K562 (cell line): ENCODE results near the gene DALRD3. TPM values are rescaled to one million over a fixed set of nuclear protein-coding genes. Genes with fewer than 3 reads are reported as not detected.

ENCODE experiments used
- BCL6 ChIP-seq: fragments of 250-450 bp; sonication (Bioruptor Pico); IDR thresholded peaks from 2 replicates; pipeline ENCODE4 v1.4.0; 2020
- BCOR ChIP-seq: fragments of 450-650 bp; IDR thresholded peaks from 2 replicates; pipeline ENCODE4 v1.6.1; 2016
- BRCA1 ChIP-seq, 2 experiments: fragments of 450-650 bp in 1 of 2; sonication (generic) in 1 of 2; formaldehyde crosslinking in 1 of 2; IDR thresholded peaks; 2 replicates each; pipeline versions ENCODE4 v1.5.0 to v1.6.1; 2017 to 2020; ENCODE audit warnings: mild to moderate bottlenecking in 1 of 2, missing genetic modification reagents in 1 of 2
- BRD4 ChIP-seq: fragments of 200-600 bp; sonication (generic); IDR thresholded peaks from 2 replicates; pipeline ENCODE4 v1.6.1; 2017; ENCODE audit warnings: inconsistent platforms
- E2F3 ChIP-seq: fragments of 250-450 bp; sonication (Bioruptor Pico); IDR thresholded peaks from 2 replicates; pipeline ENCODE4 v1.4.0; 2020; ENCODE audit warnings: mild to moderate bottlenecking
- FOXA3 ChIP-seq, 2 experiments: fragments of 450-650 bp in 1 of 2; sonication (generic) in 1 of 2; formaldehyde crosslinking; IDR thresholded peaks in 1 of 2; conservative IDR thresholded peaks in 1 of 2; 2 replicates each; pipeline versions ENCODE4 v1.4.0 to v1.8.0; 2020 to 2022; ENCODE audit warnings: mild to moderate bottlenecking in 2 of 2, missing genetic modification reagents in 1 of 2
- HDGF ChIP-seq: fragments of 450-650 bp; IDR thresholded peaks from 2 replicates; pipeline ENCODE4 v1.6.1; 2016
- NR2C2 ChIP-seq, 2 experiments: fragments of 200-800 bp in 1 of 2; sonication (Bioruptor generic) in 1 of 2; sonication (generic) in 1 of 2; formaldehyde crosslinking in 1 of 2; IDR thresholded peaks; 2 replicates each; pipeline versions ENCODE4 v1.6.1 to v1.8.0; 2016 to 2022; ENCODE audit warnings: mild to moderate bottlenecking in 1 of 2, missing compliant biosample characterization in 1 of 2, missing genetic modification characterization in 1 of 2, missing genetic modification reagents in 1 of 2
- PHB2 ChIP-seq: fragments of 450-650 bp; IDR thresholded peaks from 2 replicates; pipeline ENCODE4 v1.6.1; 2017; ENCODE audit warnings: low read depth
- PREB ChIP-seq: sonication (generic); formaldehyde crosslinking; IDR thresholded peaks from 2 replicates; pipeline ENCODE4 v1.8.1; 2023; ENCODE audit warnings: mild to moderate bottlenecking, missing genetic modification reagents
- PTRF ChIP-seq: fragments of 450-650 bp; IDR thresholded peaks from 2 replicates; pipeline ENCODE4 v1.6.1; 2016; ENCODE audit warnings: mild to moderate bottlenecking, missing genetic modification characterization, missing compliant biosample characterization
- RBM39 ChIP-seq: fragments of 200-400 bp; formaldehyde crosslinking; optimal IDR thresholded peaks from 2 replicates; pipeline ENCODE3; 2018; ENCODE audit warnings: low read depth, low read length
- RCOR1 ChIP-seq, 2 experiments: IDR thresholded peaks; 2 replicates each; pipeline ENCODE4 v1.6.1; 2012; ENCODE audit warnings: low read depth in 2 of 2, low read length in 2 of 2, borderline replicate concordance in 1 of 2, improper control_type of control experiment in 1 of 2
- SIN3A ChIP-seq, 2 experiments: fragments of 150-350 bp in 1 of 2; IDR thresholded peaks; 2 replicates each; pipeline ENCODE4 v1.6.1; 2011 to 2016; ENCODE audit warnings: borderline replicate concordance in 2 of 2, low read depth in 2 of 2, low read length in 2 of 2, mild to moderate bottlenecking in 2 of 2, moderate library complexity in 2 of 2; ENCODE audit not compliant: control insufficient read depth in 1 of 2
- SMARCC2 ChIP-seq: fragments of 450-650 bp; IDR thresholded peaks from 2 replicates; pipeline ENCODE4 v1.6.1; 2017; ENCODE audit warnings: antibody characterized with exemption, moderate library complexity, mild to moderate bottlenecking, low read depth
- TCF3 ChIP-seq: sonication (generic); formaldehyde crosslinking; IDR thresholded peaks from 2 replicates; pipeline ENCODE4 v1.4.0; 2020; ENCODE audit warnings: mild to moderate bottlenecking, missing genetic modification reagents
- ZFX ChIP-seq: sonication (generic); formaldehyde crosslinking; IDR thresholded peaks from 2 replicates; pipeline ENCODE4 v1.8.0; 2022; ENCODE audit warnings: mild to moderate bottlenecking, missing genetic modification reagents, moderate library complexity
- ZNF140 ChIP-seq: fragments of 250-450 bp; sonication (Bioruptor Pico); IDR thresholded peaks from 2 replicates; pipeline ENCODE4 v1.8.0; 2021; ENCODE audit warnings: moderate library complexity, mild to moderate bottlenecking, inconsistent platforms
- ZNF431 ChIP-seq: sonication (generic); formaldehyde crosslinking; IDR thresholded peaks from 2 replicates; pipeline ENCODE4 v1.8.0; 2022; ENCODE audit warnings: mild to moderate bottlenecking, missing genetic modification reagents
- ZNF77 ChIP-seq: fragments of 250-450 bp; sonication (Bioruptor Pico); IDR thresholded peaks from 2 replicates; pipeline ENCODE4 v1.5.0; 2020
- polyA plus RNA-seq, 8 experiments: library from polyadenylated mRNA; depleted of rRNA in 4 of 8; stranded (reverse) in 5 of 8; unstranded in 3 of 8; fragments of >200 nt; fragmentation: Nextera tagmentation in 2 of 8; fragmentation: Illumina TruSeq in 1 of 8; extraction: Ambion mirVana in 2 of 8; extraction: Trizol in 1 of 8; gene quantifications; 2 replicates each; pipeline versions ENCODE4 v1.2.1 to v1.2.3, GENCODE V29; 2011 to 2014; ENCODE audit warnings: inconsistent platforms in 1 of 8, missing spikeins in 1 of 8
- total RNA-seq, 7 experiments: library from RNA; depleted of rRNA in 6 of 7; stranded (reverse); fragments of >200 nt in 6 of 7; fragmentation: Illumina TruSeq in 2 of 7; extraction: Trizol in 2 of 7; gene quantifications; 2 replicates each; pipeline versions ENCODE4 v1.2.1 to v1.2.3, GENCODE V29; 2011 to 2021; ENCODE audit warnings: low replicate concordance in 1 of 7
- TF ChIP-seq, protein P1 (sequence below): fragments of 250-450 bp; sonication (Bioruptor Pico); IDR thresholded peaks from 2 replicates; pipeline ENCODE4 v1.9.0; 2021; ENCODE audit warnings: mild to moderate bottlenecking
- TF ChIP-seq, protein P2 (sequence below): fragments of 450-650 bp; IDR thresholded peaks from 2 replicates; pipeline ENCODE4 v1.6.1; 2017; ENCODE audit warnings: mild to moderate bottlenecking, moderate library complexity
- TF ChIP-seq, protein P3 (sequence below): fragments of 450-650 bp; IDR thresholded peaks from 2 replicates; pipeline ENCODE4 v1.6.1; 2016

DALRD3 gene
- total and polyA plus RNA-seq, 9 of the 15 experiments (the other 6 are each of a cell fraction or from before 2014, with no cell fraction given) = 6.6 to 31.3 (median 14.4) TPM

GRCh38 chr3:49028673-49029562, 10.5 kb upstream of the DALRD3 start, which contains the start of gene IMPDH2 (continued):
- TF ChIP-seq E2F3 (CRISPR knock-in tag) (no peak), PREB (CRISPR knock-in tag) (no peak), PHB2 (no peak), ZNF140 (CRISPR knock-in tag) (no peak), HDGF (no peak), ZFX (CRISPR knock-in tag) (peak; percentile 91), SIN3A (IDR thresholded peaks at IDR 0.05; ENCODE audit: borderline replicate concordance in 2 of 2, control insufficient read depth in 1 of 2, low read depth in 2 of 2, low read length in 2 of 2) (peak; percentile 73 to 76; a peak in 2 of 4 replicates), TCF3 (no peak; the same call in 1 of the 2 replicates), ZNF431 (CRISPR knock-in tag) (no peak), ZNF77 (CRISPR knock-in tag) (no peak), NR2C2 (CRISPR knock-in tag; IDR thresholded peaks at IDR 0.05) (0 out of 2 replicates have a peak, but pooled peaks have one; percentile 31), NR2C2 (tag; IDR thresholded peaks at IDR 0.05) (peak; percentile 30; the same call in 1 of the 2 replicates), BRCA1 (IDR thresholded peaks at IDR 0.05) (no peak), BRCA1 (CRISPR knock-in tag; IDR thresholded peaks at IDR 0.05) (no peak), SMARCC2 (no peak), BCL6 (CRISPR knock-in tag) (no peak), BRD4 (0 out of 2 replicates have a peak, but pooled peaks have one; percentile 47), BCOR (no peak), PTRF (tag) (no peak), FOXA3 (CRISPR knock-in tag; conservative IDR thresholded peaks at IDR 0.05 in 1 of 2, IDR thresholded peaks at IDR 0.05 in 1 of 2) (no peak), RBM39 (peak; percentile 42), RCOR1 (IDR thresholded peaks at IDR 0.05; ENCODE audit: borderline replicate concordance in 1 of 2, low read depth in 2 of 2, low read length in 2 of 2) (peak in 1 of 2 experiments; percentile 10; a peak in 1 of 4 replicates)
- TF ChIP-seq, protein P1, sequence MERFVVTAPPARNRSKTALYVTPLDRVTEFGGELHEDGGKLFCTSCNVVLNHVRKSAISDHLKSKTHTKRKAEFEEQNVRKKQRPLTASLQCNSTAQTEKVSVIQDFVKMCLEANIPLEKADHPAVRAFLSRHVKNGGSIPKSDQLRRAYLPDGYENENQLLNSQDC (CRISPR knock-in tag) = no peak
- TF ChIP-seq, protein P2, sequence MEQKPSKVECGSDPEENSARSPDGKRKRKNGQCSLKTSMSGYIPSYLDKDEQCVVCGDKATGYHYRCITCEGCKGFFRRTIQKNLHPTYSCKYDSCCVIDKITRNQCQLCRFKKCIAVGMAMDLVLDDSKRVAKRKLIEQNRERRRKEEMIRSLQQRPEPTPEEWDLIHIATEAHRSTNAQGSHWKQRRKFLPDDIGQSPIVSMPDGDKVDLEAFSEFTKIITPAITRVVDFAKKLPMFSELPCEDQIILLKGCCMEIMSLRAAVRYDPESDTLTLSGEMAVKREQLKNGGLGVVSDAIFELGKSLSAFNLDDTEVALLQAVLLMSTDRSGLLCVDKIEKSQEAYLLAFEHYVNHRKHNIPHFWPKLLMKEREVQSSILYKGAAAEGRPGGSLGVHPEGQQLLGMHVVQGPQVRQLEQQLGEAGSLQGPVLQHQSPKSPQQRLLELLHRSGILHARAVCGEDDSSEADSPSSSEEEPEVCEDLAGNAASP = no peak
- TF ChIP-seq, protein P3, sequence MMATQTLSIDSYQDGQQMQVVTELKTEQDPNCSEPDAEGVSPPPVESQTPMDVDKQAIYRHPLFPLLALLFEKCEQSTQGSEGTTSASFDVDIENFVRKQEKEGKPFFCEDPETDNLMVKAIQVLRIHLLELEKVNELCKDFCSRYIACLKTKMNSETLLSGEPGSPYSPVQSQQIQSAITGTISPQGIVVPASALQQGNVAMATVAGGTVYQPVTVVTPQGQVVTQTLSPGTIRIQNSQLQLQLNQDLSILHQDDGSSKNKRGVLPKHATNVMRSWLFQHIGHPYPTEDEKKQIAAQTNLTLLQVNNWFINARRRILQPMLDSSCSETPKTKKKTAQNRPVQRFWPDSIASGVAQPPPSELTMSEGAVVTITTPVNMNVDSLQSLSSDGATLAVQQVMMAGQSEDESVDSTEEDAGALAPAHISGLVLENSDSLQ = peak; percentile 54
